Breast epithelium (tissue), 4 donors: Measurements from ENCODE around the gene ACTR1A. TPM values are rescaled to one million over a fixed set of nuclear protein-coding genes. Genes with fewer than 3 reads are reported as not detected.

Experiments used
- DNase-seq, 2 donors: peaks; one replicate each; pipeline ENCODE4 v3.0.0-alpha.2; 2019; ENCODE audit warnings: low spot score in 2 of 2
- H3K27ac ChIP-seq, 2 donors: fragments of 200-600 bp; sonication (generic) in 1 of 2; one replicate each; pipeline ENCODE4 v1.5.1; 2016 to 2019; ENCODE audit warnings: mild to moderate bottlenecking in 1 of 2
- H3K27me3 ChIP-seq, 2 donors: fragments of 200-600 bp; sonication (generic) in 1 of 2; one replicate each; pipeline versions ENCODE4 v1.5.1 to v1.6.0; 2017 to 2019; ENCODE audit warnings: control low read depth in 1 of 2, mild to moderate bottlenecking in 1 of 2
- H3K36me3 ChIP-seq: fragments of 200-600 bp; one replicate; pipeline ENCODE4 v1.5.1; 2019
- H3K4me1 ChIP-seq, 2 donors: fragments of 200-600 bp; sonication (generic); one replicate each; pipeline ENCODE4 v1.5.1; 2016 to 2019; ENCODE audit warnings: control low read depth in 1 of 2
- H3K4me3 ChIP-seq, 3 donors: fragments of 200-600 bp; sonication (generic); 1 replicate in 2 of 3; 2 replicates in 1 of 3; pipeline ENCODE4 v1.5.1; 2016 to 2019; ENCODE audit warnings: mild to moderate bottlenecking in 3 of 3, moderate library complexity in 2 of 3
- H3K9me3 ChIP-seq, 2 donors: fragments of 200-600 bp; sonication (generic) in 1 of 2; one replicate each; pipeline ENCODE4 v1.5.1; 2016 to 2019; ENCODE audit warnings: control low read depth in 1 of 2
- CTCF ChIP-seq, 3 donors: fragments of 450-650 bp; IDR thresholded peaks; one replicate each; pipeline ENCODE4 v1.5.1; 2016 to 2017; ENCODE audit warnings: antibody characterized with exemption in 3 of 3, mild to moderate bottlenecking in 3 of 3, moderate library complexity in 3 of 3
- POLR2A ChIP-seq: fragments of 450-650 bp; IDR thresholded peaks from one replicate; pipeline ENCODE4 v1.6.1; 2016; ENCODE audit warnings: antibody characterized with exemption, mild to moderate bottlenecking, moderate library complexity
- POLR2AphosphoS5 ChIP-seq, 3 donors: sonication (generic); formaldehyde crosslinking; IDR thresholded peaks; one replicate each; pipeline ENCODE4 v1.6.1; 2017; ENCODE audit warnings: antibody characterized with exemption in 3 of 3
- intact Hi-C: fragments of 100-400 bp; cut with DNase I; formaldehyde crosslinking; loops from one replicate; pipeline ENCODE4 v1.15.1; 2023; ENCODE audit warnings: low total_unique reads
- total RNA-seq, 3 donors: library from RNA; depleted of rRNA; stranded (reverse); fragments of >200 nt; gene quantifications; one replicate each; pipeline ENCODE4 v1.1.0, GENCODE V29; 2016

Gene ACTR1A
- total RNA-seq, 3 donors from 2014 or later, result 84.9 to 110 (median 92.5) TPM

- DNase-seq, result no peak
- no peak overlapping the region for H3K27ac ChIP-seq
- TF ChIP-seq POLR2AphosphoS5 (IDR thresholded peaks at IDR 0.05), result no peak
- no peak for TF ChIP-seq POLR2A
- no peak for TF ChIP-seq CTCF (IDR thresholded peaks at IDR 0.05)
- H3K36me3 ChIP-seq, result no peaks in the 10 kb centered on the region
- intact Hi-C loops, result no loop called here
- H3K27me3 ChIP-seq, result no peaks in the 10 kb centered on the region
- H3K9me3 ChIP-seq, result no peaks in the 10 kb centered on the region
- no peaks in the 10 kb centered on the region for H3K4me1 ChIP-seq
- no peak overlapping the region for H3K4me3 ChIP-seq
Observed at GRCh38 chr10:102467318-102467717, 35.2 kb downstream of the ACTR1A start.

GRCh38 chr10:102465466-102465865 lies 37.0 kb downstream of the ACTR1A start:
- Histone ChIP-seq H3K36me3 (no peaks in the 10 kb centered on the region), H3K27ac (no peak overlapping the region), H3K4me1 (no peaks in the 10 kb centered on the region), H3K27me3 (no peaks in the 10 kb centered on the region), H3K9me3 (no peaks in the 10 kb centered on the region), H3K4me3 (no peak overlapping the region)
- no peak for DNase-seq
- TF ChIP-seq POLR2A (no peak), POLR2AphosphoS5 (IDR thresholded peaks at IDR 0.05) (no peak), CTCF (IDR thresholded peaks at IDR 0.05) (no peak)
- intact Hi-C loops, result no loop called here

- no peak for DNase-seq
- intact Hi-C loops, result no loop called here
- Histone ChIP-seq H3K4me3 (no peak overlapping the region), H3K9me3 (no peaks in the 10 kb centered on the region), H3K4me1 (no peaks in the 10 kb centered on the region), H3K36me3 (no peaks in the 10 kb centered on the region), H3K27me3 (no peaks in the 10 kb centered on the region), H3K27ac (no peak overlapping the region)
- TF ChIP-seq CTCF (IDR thresholded peaks at IDR 0.05), result no peak
- TF ChIP-seq POLR2AphosphoS5 (IDR thresholded peaks at IDR 0.05), result no peak
- no peak for TF ChIP-seq POLR2A
Observed at GRCh38 chr10:102463983-102464382, 38.5 kb downstream of the ACTR1A start.

- no peak for TF ChIP-seq CTCF (IDR thresholded peaks at IDR 0.05)
- no peak for TF ChIP-seq POLR2AphosphoS5 (IDR thresholded peaks at IDR 0.05)
- TF ChIP-seq POLR2A, result no peak
- no peaks in the 10 kb centered on the region for H3K36me3 ChIP-seq
- no peaks in the 10 kb centered on the region for H3K27me3 ChIP-seq
- DNase-seq, result no peak
- no peak overlapping the region for H3K27ac ChIP-seq
- intact Hi-C loops, result no loop called here
- no peaks in the 10 kb centered on the region for H3K4me1 ChIP-seq
- H3K4me3 ChIP-seq, result no peak overlapping the region
- H3K9me3 ChIP-seq, result no peaks in the 10 kb centered on the region
Observed at GRCh38 chr10:102462512-102463054, 39.9 kb downstream of the ACTR1A start.

GRCh38 chr10:102461187-102462054 lies 41.1 kb downstream of the ACTR1A start:
- Histone ChIP-seq H3K4me3 (peak overlapping the region; percentile 55 to 82 (median 59)), H3K36me3 (no peaks in the 10 kb centered on the region), H3K4me1 (no peaks in the 10 kb centered on the region), H3K27ac (peak overlapping the region in 1 of 2 donors; percentile 5), H3K9me3 (no peaks in the 10 kb centered on the region), H3K27me3 (no peaks in the 10 kb centered on the region)
- peak; percentile 90 to 94 for DNase-seq
- intact Hi-C loops, result no loop called here
- TF ChIP-seq POLR2AphosphoS5 (IDR thresholded peaks at IDR 0.05), result peak in 2 of 3 donors; percentile 40 to 52
- no peak for TF ChIP-seq CTCF (IDR thresholded peaks at IDR 0.05)
